Measurements from ENCODE around the gene TAF1B. TPM values are rescaled to one million over a fixed set of nuclear protein-coding genes. Genes with fewer than 3 reads are reported as not detected.

TAF1B gene
- total RNA-seq, 4 donors from 2014 or later, result 6.7 to 19.3 (median 14.9) TPM

- no peaks in the 10 kb centered on the region for H3K27me3 ChIP-seq
- H3K9me3 ChIP-seq, result no peaks in the 10 kb centered on the region
- H3K4me3 ChIP-seq, result no peak overlapping the region
- TF ChIP-seq CTCF (IDR thresholded peaks at IDR 0.05) (no peak), POLR2A (IDR thresholded peaks at IDR 0.05) (no peak)
- peaks cover 19 to 58% (median 29%) of the 10 kb centered on the region in 3 donors for H3K4me1 ChIP-seq
- H3K27ac ChIP-seq, result peak overlapping the region in 3 of 4 donors; percentile 55 to 73 (median 70)
- intact Hi-C loops (cut with DNase I), result no loop called here
- 21 to 37% methylated on average over 8 to 9 of the region's 9 CpGs for WGBS, 2 donors
- H3K36me3 ChIP-seq, result peaks cover 0 to 61% (median 0%) of the 10 kb centered on the region in 3 donors
- no peak for DNase-seq
These were observed 132.7 kb downstream of the TAF1B start for GRCh38 chr2:9975805-9976447.

GRCh38 chr2:9979977-9980376 lies 136.7 kb downstream of the TAF1B start:
- H3K4me3 ChIP-seq, result no peak overlapping the region
- H3K36me3 ChIP-seq, result peaks cover 0 to 78% (median 3%) of the 10 kb centered on the region in 3 donors
- intact Hi-C loops (cut with DNase I), result no loop called here
- no peaks in the 10 kb centered on the region for H3K9me3 ChIP-seq
- peaks cover 11 to 48% (median 30%) of the 10 kb centered on the region in 3 donors for H3K4me1 ChIP-seq
- no peaks in the 10 kb centered on the region for H3K27me3 ChIP-seq
- no peak overlapping the region for H3K27ac ChIP-seq
- TF ChIP-seq POLR2A (IDR thresholded peaks at IDR 0.05), result no peak
- TF ChIP-seq CTCF (IDR thresholded peaks at IDR 0.05), result no peak
- DNase-seq, result no peak
- WGBS, 2 donors, result 76 to 88% methylated on average over 6 of the region's 6 CpGs

GRCh38 chr2:9980520-9980919 lies 137.2 kb downstream of the TAF1B start:
- no peak overlapping the region for H3K27ac ChIP-seq
- TF ChIP-seq CTCF (IDR thresholded peaks at IDR 0.05), result no peak
- no peak for TF ChIP-seq POLR2A (IDR thresholded peaks at IDR 0.05)
- no peaks in the 10 kb centered on the region for H3K27me3 ChIP-seq
- H3K4me3 ChIP-seq, result no peak overlapping the region
- no peak for DNase-seq
- peaks cover 0 to 78% (median 3%) of the 10 kb centered on the region in 3 donors for H3K36me3 ChIP-seq
- peaks cover 11 to 48% (median 26%) of the 10 kb centered on the region in 3 donors for H3K4me1 ChIP-seq
- intact Hi-C loops (cut with DNase I), result no loop called here
- H3K9me3 ChIP-seq, result no peaks in the 10 kb centered on the region
- 69 to 94% methylated on average over 2 of the region's 2 CpGs for WGBS, 2 donors

GRCh38 chr2:9981655-9982054 lies 138.4 kb downstream of the TAF1B start:
- no peak for DNase-seq
- H3K27ac ChIP-seq, result no peak overlapping the region
- H3K36me3 ChIP-seq, result peaks cover 0 to 85% (median 3%) of the 10 kb centered on the region in 3 donors
- 82 to 88% methylated on average over 3 of the region's 3 CpGs for WGBS, 2 donors
- H3K4me3 ChIP-seq, result no peak overlapping the region
- H3K9me3 ChIP-seq, result no peaks in the 10 kb centered on the region
- TF ChIP-seq CTCF (IDR thresholded peaks at IDR 0.05) (no peak), POLR2A (IDR thresholded peaks at IDR 0.05) (no peak)
- intact Hi-C loops (cut with DNase I), result no loop called here
- no peaks in the 10 kb centered on the region for H3K27me3 ChIP-seq
- peaks cover 3 to 38% (median 15%) of the 10 kb centered on the region in 3 donors for H3K4me1 ChIP-seq

GRCh38 chr2:9982248-9982647 lies 139.0 kb downstream of the TAF1B start:
- peaks cover 3 to 36% (median 15%) of the 10 kb centered on the region in 3 donors for H3K4me1 ChIP-seq
- no peak for DNase-seq
- no peaks in the 10 kb centered on the region for H3K9me3 ChIP-seq
- no peaks in the 10 kb centered on the region for H3K27me3 ChIP-seq
- no peak for TF ChIP-seq POLR2A (IDR thresholded peaks at IDR 0.05)
- TF ChIP-seq CTCF (IDR thresholded peaks at IDR 0.05), result no peak
- peak overlapping the region in 2 of 4 donors; percentile 36 to 53 for H3K27ac ChIP-seq
- H3K4me3 ChIP-seq, result no peak overlapping the region
- H3K36me3 ChIP-seq, result peaks cover 0 to 85% (median 3%) of the 10 kb centered on the region in 3 donors
- intact Hi-C loops (cut with DNase I), result no loop called here
- 65 to 83% methylated on average over 8 of the region's 8 CpGs for WGBS, 2 donors

Measured in esophagus squamous epithelium (tissue), 5 donors.